ENCODE data around the gene GTPBP1. TPM values are rescaled to one million over a fixed set of nuclear protein-coding genes. Genes with fewer than 3 reads are reported as not detected.

The GTPBP1 gene
- polyA plus RNA-seq, 4 donors, result 36.8 to 63.6 (median 52.3) TPM

GRCh38 chr22:38700789-38701628 is 4.7 kb upstream of the GTPBP1 start, which contains the start of gene JOSD1:
TSS of gene JOSD1 (minus strand) at chr22:38700943. CDS start at chr22:38699987, 956 bp downstream.
- peak; percentile 82 to 91 (median 86) for DNase-seq (ENCODE audit: low read depth in 4 of 4, low spot score in 2 of 4)

- peak in 1 of 4 donors; percentile 66 for DNase-seq (ENCODE audit: low read depth in 4 of 4, low spot score in 2 of 4)
Measured at GRCh38 chr22:38704654-38705234, 1.0 kb upstream of the GTPBP1 start.

GRCh38 chr22:38706101-38706900 is 557 bp downstream of the GTPBP1 start:
- DNase-seq (ENCODE audit: low read depth in 4 of 4, low spot score in 2 of 4), result peak in 1 of 4 donors; percentile 37

- DNase-seq (ENCODE audit: low read depth in 4 of 4, low spot score in 2 of 4), result no peak
Measured at GRCh38 chr22:38706901-38707195, 1.1 kb downstream of the GTPBP1 start.

- DNase-seq (ENCODE audit: low read depth in 4 of 4, low spot score in 2 of 4), result no peak
Measured at GRCh38 chr22:38707346-38707745, 1.6 kb downstream of the GTPBP1 start.

GRCh38 chr22:38707984-38708383 is 2.2 kb downstream of the GTPBP1 start:
- no peak for DNase-seq (ENCODE audit: low read depth in 4 of 4, low spot score in 2 of 4)

GRCh38 chr22:38709306-38709705 is 3.6 kb downstream of the GTPBP1 start:
- no peak for DNase-seq (ENCODE audit: low read depth in 4 of 4, low spot score in 2 of 4)

GRCh38 chr22:38710351-38710750 is 4.6 kb downstream of the GTPBP1 start:
- DNase-seq (ENCODE audit: low read depth in 4 of 4, low spot score in 2 of 4), result no peak

- no peak for DNase-seq (ENCODE audit: low read depth in 4 of 4, low spot score in 2 of 4)
Measured at GRCh38 chr22:38710866-38711265, 5.1 kb downstream of the GTPBP1 start.

GRCh38 chr22:38712486-38713207 is 6.9 kb downstream of the GTPBP1 start:
- DNase-seq (ENCODE audit: low read depth in 4 of 4, low spot score in 2 of 4), result peak in 1 of 4 donors; percentile 23

GRCh38 chr22:38713921-38714320 is 8.2 kb downstream of the GTPBP1 start:
- no peak for DNase-seq (ENCODE audit: low read depth in 4 of 4, low spot score in 2 of 4)

- no peak for DNase-seq (ENCODE audit: low read depth in 4 of 4, low spot score in 2 of 4)
Measured at GRCh38 chr22:38715176-38715764, 9.5 kb downstream of the GTPBP1 start.

GRCh38 chr22:38715852-38716251 is 10.1 kb downstream of the GTPBP1 start:
- no peak for DNase-seq (ENCODE audit: low read depth in 4 of 4, low spot score in 2 of 4)

GRCh38 chr22:38716271-38716670 is 10.5 kb downstream of the GTPBP1 start:
- no peak for DNase-seq (ENCODE audit: low read depth in 4 of 4, low spot score in 2 of 4)

GRCh38 chr22:38716826-38717225 is 11.1 kb downstream of the GTPBP1 start:
- DNase-seq (ENCODE audit: low read depth in 4 of 4, low spot score in 2 of 4), result no peak

GRCh38 chr22:38717244-38717643 is 11.5 kb downstream of the GTPBP1 start:
- no peak for DNase-seq (ENCODE audit: low read depth in 4 of 4, low spot score in 2 of 4)

- no peak for DNase-seq (ENCODE audit: low read depth in 4 of 4, low spot score in 2 of 4)
Measured at GRCh38 chr22:38718414-38718813, 12.7 kb downstream of the GTPBP1 start.

- DNase-seq (ENCODE audit: low read depth in 4 of 4, low spot score in 2 of 4), result no peak
Measured at GRCh38 chr22:38719196-38719595, 13.5 kb downstream of the GTPBP1 start.

GRCh38 chr22:38720350-38720749 is 14.6 kb downstream of the GTPBP1 start:
- no peak for DNase-seq (ENCODE audit: low read depth in 4 of 4, low spot score in 2 of 4)

GRCh38 chr22:38721551-38721950 is 15.8 kb downstream of the GTPBP1 start:
- no peak for DNase-seq (ENCODE audit: low read depth in 4 of 4, low spot score in 2 of 4)

All from left renal cortex interstitium (tissue), 4 donors.